ENCODE data around the gene ENTPD3. TPM values are rescaled to one million over a fixed set of nuclear protein-coding genes. Genes with fewer than 3 reads are reported as not detected.
A peak's percentile ranks its signal among the peaks of the same experiment; 100 is the strongest.

ENTPD3 gene
- total and polyA plus RNA-seq, 2 of the 13 experiments (the other 11 are each of a cell fraction or from before 2014, with no cell fraction given), result 0.07 TPM; not detected in 1

- H3K4me1 ChIP-seq (ENCODE audit: insufficient read depth, low read length), result peaks cover 64% of the 10 kb centered on the region
- CTCF ChIA-PET (ENCODE audit: low intra/inter-chr PET ratio, low total read pairs), result no interaction called here
- peaks cover 32% of the 10 kb centered on the region for H3K79me2 ChIP-seq (ENCODE audit: insufficient read depth, low read length)
- peaks cover 19% of the 10 kb centered on the region for H4K20me1 ChIP-seq (ENCODE audit: insufficient read depth, low read length)
- FAIRE-seq (no peak), ATAC-seq (no peak), DNase-seq (ENCODE audit: low spot score) (no peak)
- intact Hi-C loops (cut with micrococcal nuclease; ENCODE audit: unreplicated experiment) (loop anchor here (5.0 to 10.0 kb wide), 2 partner anchors 52 to 649 kb away; partner anchors contain the start of gene ZNF620), in situ Hi-C loops (cut with HindIII; ENCODE audit: extremely low pct_ligation_motif_present, low pct_unique_long_range_greater_than_20kb) (loop anchor here (10.0 kb wide), 1 partner anchor 141 kb away; no protein-coding TSS in a partner anchor)
- no peak overlapping the region for H3K4me3 ChIP-seq (replicated peaks in 1 of 3; ENCODE audit: insufficient read depth in 1 of 3, low read depth in 2 of 3, low read length in 3 of 3)
- no peak overlapping the region for H3K9ac ChIP-seq (ENCODE audit: insufficient read depth, low read depth, low read length)
- H3K27ac ChIP-seq (ENCODE audit: extremely low read length, insufficient read depth, low read length), result no peak overlapping the region
- H3K4me2 ChIP-seq (ENCODE audit: low read depth, low read length), result no peak overlapping the region
- H3K36me3 ChIP-seq (replicated peaks in 1 of 2; ENCODE audit: control insufficient read depth in 1 of 2, insufficient read depth in 2 of 2, low read length in 2 of 2), result peaks cover 2 to 10% of the 10 kb centered on the region in 2 experiments; a peak in 4 of 5 replicates
- 80% methylated on average over 4 of the region's 4 CpGs for WGBS (ENCODE audit: low lambda C conversion rate)
- H2AFZ ChIP-seq (ENCODE audit: low read length), result no peak overlapping the region
- no peaks in the 10 kb centered on the region; a peak in 1 of 5 replicates for H3K27me3 ChIP-seq (ENCODE audit: control insufficient read depth in 1 of 2, insufficient read depth in 2 of 2, low read length in 2 of 2)
- no peaks in the 10 kb centered on the region for H3K9me3 ChIP-seq (ENCODE audit: low read length)
- BruUV-seq (replicated peaks), result no TSS peak
- POLR2A ChIA-PET, result no interaction called here
- TF ChIP-seq ZNF121 (CRISPR knock-in tag; IDR thresholded peaks at IDR 0.05) (peak; percentile 86), TP53 (CRISPR knock-in tag; conservative IDR thresholded peaks at IDR 0.05) (no peak), CEBPB (IDR thresholded peaks at IDR 0.05; ENCODE audit: borderline replicate concordance, low read depth, low read length) (no peak)
These were observed 68.3 kb downstream of the ENTPD3 start for GRCh38 chr3:40455328-40455727.

GRCh38 chr3:40456279-40456939, 69.4 kb downstream of the ENTPD3 start:
- peak overlapping the region; percentile 98 for H3K9ac ChIP-seq (ENCODE audit: insufficient read depth, low read depth, low read length)
- ATAC-seq (no peak), FAIRE-seq (no peak), DNase-seq (ENCODE audit: low spot score) (no peak)
- H2AFZ ChIP-seq (ENCODE audit: low read length), result no peak overlapping the region
- peaks cover 8 to 19% of the 10 kb centered on the region in 2 experiments for H3K36me3 ChIP-seq (replicated peaks in 1 of 2; ENCODE audit: control insufficient read depth in 1 of 2, insufficient read depth in 2 of 2, low read length in 2 of 2)
- H3K4me3 ChIP-seq (replicated peaks in 1 of 3; ENCODE audit: insufficient read depth in 1 of 3, low read depth in 2 of 3, low read length in 3 of 3), result peak overlapping the region; percentile 80 to 98 (median 84)
- peak overlapping the region; percentile 71 for H3K4me2 ChIP-seq (ENCODE audit: low read depth, low read length)
- WGBS (ENCODE audit: low lambda C conversion rate), result 66% methylated on average over 27 of the region's 29 CpGs
- intact Hi-C loops (cut with micrococcal nuclease; ENCODE audit: unreplicated experiment), result loop anchor here (2.0 to 10.0 kb wide), 3 partner anchors 51 to 648 kb away; partner anchors contain the start of genes ZNF620 and ZNF621
- CTCF ChIA-PET (ENCODE audit: low intra/inter-chr PET ratio, low total read pairs), result no interaction called here
- peaks cover 21% of the 10 kb centered on the region for H4K20me1 ChIP-seq (ENCODE audit: insufficient read depth, low read length)
- H3K4me1 ChIP-seq (ENCODE audit: insufficient read depth, low read length), result peaks cover 60% of the 10 kb centered on the region
- in situ Hi-C loops (cut with HindIII; ENCODE audit: extremely low pct_ligation_motif_present, low pct_unique_long_range_greater_than_20kb), result loop anchor here (10.0 kb wide), 1 partner anchor 142 kb away; no protein-coding TSS in a partner anchor
- peaks cover 33% of the 10 kb centered on the region for H3K79me2 ChIP-seq (ENCODE audit: insufficient read depth, low read length)
- POLR2A ChIA-PET, result interaction anchor here (0.9 to 3.9 kb wide), 15 partner anchors 9 to 821 kb away, joined by 3 to 37 read pairs (median 6); partner anchors contain the start of genes CTNNB1, EIF1B, ZNF619 and ZNF620
- H3K27me3 ChIP-seq (ENCODE audit: control insufficient read depth in 1 of 2, insufficient read depth in 2 of 2, low read length in 2 of 2), result no peaks in the 10 kb centered on the region; a peak in 1 of 5 replicates
- no peaks in the 10 kb centered on the region for H3K9me3 ChIP-seq (ENCODE audit: low read length)
- BruUV-seq (replicated peaks), result TSS peak; percentile 94
- H3K27ac ChIP-seq (ENCODE audit: extremely low read length, insufficient read depth, low read length), result peak overlapping the region; percentile 86
- TF ChIP-seq ATF3 (CRISPR knock-in tag; IDR thresholded peaks at IDR 0.05) (no peak), ZNF414 (CRISPR knock-in tag; IDR thresholded peaks at IDR 0.05) (no peak), ZBTB33 (CRISPR knock-in tag; IDR thresholded peaks at IDR 0.05) (peak; percentile 29; the same call in 1 of the 2 replicates), ZNF460 (CRISPR knock-in tag; IDR thresholded peaks at IDR 0.05; ENCODE audit: borderline replicate concordance) (peak; percentile 60; the same call in 1 of the 2 replicates), NCOR1 (IDR thresholded peaks at IDR 0.05; ENCODE audit: borderline replicate concordance, low read length) (no peak), FOXK1 (CRISPR knock-in tag; IDR thresholded peaks at IDR 0.05; ENCODE audit: borderline replicate concordance, low read depth) (no peak), HOXD1 (CRISPR knock-in tag; IDR thresholded peaks at IDR 0.05) (no peak), ZNF781 (CRISPR knock-in tag; IDR thresholded peaks at IDR 0.05; ENCODE audit: borderline replicate concordance, not compliant biosample characterization) (no peak), SALL1 (CRISPR knock-in tag; IDR thresholded peaks at IDR 0.05) (no peak), STAG1 (CRISPR knock-in tag; IDR thresholded peaks at IDR 0.05) (no peak), FOXO1 (CRISPR knock-in tag; IDR thresholded peaks at IDR 0.05) (no peak), PRPF4 (IDR thresholded peaks at IDR 0.05; ENCODE audit: low read depth, low read length, poor library complexity, severe bottlenecking) (peak; percentile 26)
